Activated naive CD8-positive, alpha-beta T cell treated with anti-CD3 and anti-CD28 coated beads, Interleukin-2, amount 50 U/mL, for 24 hours (primary cell): ENCODE measurements around the gene LRIT1.

ENCODE experiments used
- ATAC-seq: fragments of 150-1000 bp; cut with Tn5 transposase; one replicate; pipeline ENCODE4 v1.10.0; 2021
- DNase-seq: peaks from one replicate; pipeline ENCODE4 v3.0.0; 2021
- H3K27ac Mint-ChIP-seq: one replicate; pipeline ENCODE4 v1.8.0; 2021; ENCODE audit warnings: mild to moderate bottlenecking, mixed read lengths
- H3K27me3 Mint-ChIP-seq: one replicate; pipeline ENCODE4 v1.8.0; 2021; ENCODE audit warnings: mixed read lengths
- H3K36me3 Mint-ChIP-seq: one replicate; pipeline ENCODE4 v1.8.0; 2021; ENCODE audit warnings: low read depth, mixed read lengths
- H3K4me1 Mint-ChIP-seq: one replicate; pipeline ENCODE4 v1.8.0; 2021; ENCODE audit warnings: mixed read lengths
- H3K4me3 Mint-ChIP-seq: one replicate; pipeline ENCODE4 v1.8.0; 2021; ENCODE audit warnings: mild to moderate bottlenecking, moderate library complexity, mixed read lengths
- H3K9me3 Mint-ChIP-seq: one replicate; pipeline ENCODE4 v1.8.0; 2021; ENCODE audit warnings: mixed read lengths

The LRIT1 gene

DNA sequence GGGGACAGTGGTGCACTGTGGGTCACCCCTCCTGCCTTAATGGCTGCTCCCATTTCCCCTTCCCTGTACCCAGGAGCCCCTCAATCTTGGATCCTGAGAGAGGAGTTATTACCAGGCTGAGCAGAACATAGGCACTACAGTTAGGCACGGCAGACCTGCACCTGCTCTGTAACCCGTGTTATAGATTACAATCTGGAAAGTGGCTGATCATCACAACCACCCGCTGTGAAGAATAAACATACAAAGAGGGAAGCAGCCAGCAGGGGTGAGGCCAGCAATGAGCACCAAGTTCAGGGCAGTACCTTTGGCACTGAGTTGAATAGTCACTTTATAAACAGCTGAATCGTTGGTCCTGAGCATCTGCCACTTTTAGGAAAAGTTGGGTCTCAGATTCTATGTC lies 45.3 kb downstream of the LRIT1 start:
- peaks cover 9% of the 10 kb centered on the region for H3K4me1 Mint-ChIP-seq
- peaks cover 33% of the 10 kb centered on the region for H3K27me3 Mint-ChIP-seq
- no peak overlapping the region for H3K4me3 Mint-ChIP-seq
- H3K36me3 Mint-ChIP-seq: no peaks in the 10 kb centered on the region
- ATAC-seq (no peak), DNase-seq (no peak)
- no peak overlapping the region for H3K27ac Mint-ChIP-seq
- no peaks in the 10 kb centered on the region for H3K9me3 Mint-ChIP-seq

DNA sequence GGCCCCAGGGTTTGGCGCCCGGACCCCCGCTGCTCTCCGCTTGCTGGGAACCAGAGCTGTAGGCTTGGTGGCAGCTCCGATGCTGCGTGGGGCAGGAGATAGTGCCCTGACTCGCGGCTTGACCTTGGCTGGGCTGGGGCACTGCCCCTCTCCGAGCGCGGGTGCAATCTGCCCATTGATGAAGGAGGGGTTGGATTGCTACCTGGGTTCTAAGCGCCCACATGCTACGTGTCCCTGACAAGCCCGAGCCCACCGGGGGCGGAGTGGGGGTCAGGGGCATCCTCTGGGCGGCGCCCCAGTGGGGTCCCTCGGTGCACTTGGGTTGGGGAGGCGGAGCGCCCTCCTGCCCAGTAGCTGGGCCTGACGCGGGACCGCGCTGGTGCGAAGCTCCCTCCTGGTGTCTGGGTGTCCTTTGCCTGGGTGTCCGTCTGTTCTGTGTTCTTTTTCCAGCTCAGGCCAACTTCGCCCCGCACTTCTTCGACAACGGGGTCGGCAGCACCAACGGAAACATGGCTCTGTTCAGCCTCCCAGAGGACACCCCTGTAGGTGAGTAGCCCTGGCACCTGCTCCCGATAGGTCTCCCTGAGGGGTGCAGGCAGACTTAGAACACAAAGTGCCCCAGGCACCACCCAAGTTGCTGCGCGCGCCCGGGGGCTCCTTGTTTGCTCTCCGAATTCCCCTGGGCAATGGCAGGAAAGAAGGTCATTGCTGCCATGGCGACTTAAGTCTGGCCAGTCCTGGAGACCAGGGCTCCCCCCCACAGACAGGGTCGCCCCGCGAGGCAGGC lies 46.1 kb downstream of the LRIT1 start:
- Mint-ChIP-seq H3K27me3 (peaks cover 33% of the 10 kb centered on the region), H3K36me3 (no peaks in the 10 kb centered on the region), H3K4me3 (peak overlapping the region; percentile 46), H3K4me1 (peaks cover 11% of the 10 kb centered on the region), H3K9me3 (no peaks in the 10 kb centered on the region), H3K27ac (no peak overlapping the region)
- DNase-seq (no peak), ATAC-seq (no peak)

DNA sequence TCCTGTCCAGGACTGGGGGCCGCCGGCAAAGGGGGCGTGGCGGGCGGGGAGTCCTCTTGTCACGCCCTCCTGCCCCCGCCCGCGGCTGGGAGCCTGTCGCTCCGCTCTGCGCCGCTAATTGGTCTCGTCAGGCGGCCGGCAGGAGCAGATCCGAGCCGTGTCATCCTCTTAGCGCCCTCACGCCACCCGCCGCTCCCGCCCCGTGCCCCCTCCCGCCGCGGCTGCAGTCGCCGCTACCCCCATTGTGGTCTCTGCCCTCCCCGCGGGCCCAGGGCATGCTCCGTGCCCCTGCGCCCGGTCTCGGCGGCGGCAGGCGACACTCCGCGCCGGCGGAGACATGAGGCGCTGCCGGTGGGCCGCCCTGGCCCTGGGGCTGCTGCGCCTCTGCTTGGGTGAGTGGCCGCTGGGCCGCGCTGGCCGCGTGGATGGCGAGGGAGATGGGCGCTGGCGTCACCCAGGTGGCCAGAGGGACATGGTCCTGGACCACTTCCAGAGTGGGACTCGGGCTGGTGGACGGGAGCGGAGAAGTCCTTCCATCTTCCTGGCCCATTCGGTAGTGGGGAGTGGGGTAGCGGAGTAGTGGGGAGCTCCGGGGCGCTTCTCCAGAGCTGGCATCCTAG lies 46.8 kb downstream of the LRIT1 start, which contains the start of gene CDHR1:
TSS of gene CDHR1 (plus strand) at position 114 of the 620 bp plus-strand sequence. CDS start at position 338, 224 bp downstream.
- DNase-seq (peak; percentile 52), ATAC-seq (peak; percentile 51)
- H3K9me3 Mint-ChIP-seq: no peaks in the 10 kb centered on the region
- peaks cover 11% of the 10 kb centered on the region for H3K4me1 Mint-ChIP-seq
- no peaks in the 10 kb centered on the region for H3K36me3 Mint-ChIP-seq
- H3K27ac Mint-ChIP-seq: no peak within 1 kb of the TSS
- H3K27me3 Mint-ChIP-seq: peaks cover 33% of the 10 kb centered on the region
- H3K4me3 Mint-ChIP-seq: peak within 1 kb of the TSS; percentile 46

DNA sequence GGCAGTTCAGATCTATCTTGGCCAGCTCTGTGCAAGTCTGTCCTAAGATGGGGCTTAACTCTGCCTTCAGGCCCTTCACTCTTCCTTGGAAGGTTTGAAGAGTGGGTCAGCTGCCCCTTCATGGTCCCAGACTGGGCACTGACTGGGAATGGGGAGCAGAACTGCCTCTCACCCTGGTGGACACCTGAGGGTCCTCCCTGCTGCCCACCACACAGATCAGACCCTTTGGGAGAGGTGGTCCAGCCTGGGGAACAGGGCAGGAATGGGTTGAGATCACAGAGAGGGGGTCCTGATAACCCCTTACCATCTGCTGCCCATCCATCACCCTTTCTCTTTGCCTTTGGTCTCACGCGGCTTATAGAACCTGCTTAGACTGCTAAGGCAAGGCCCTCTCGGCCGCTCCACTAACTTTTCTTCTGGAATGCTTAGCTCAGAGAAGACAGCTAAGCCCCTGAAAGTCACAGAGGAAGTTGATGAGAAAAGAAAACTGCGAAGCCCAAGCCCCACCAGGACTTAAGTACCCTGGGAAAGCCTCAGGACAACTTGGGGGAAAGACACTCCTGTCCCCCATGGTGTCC lies 47.4 kb downstream of the LRIT1 start:
- peak overlapping the region; percentile 32 for H3K4me3 Mint-ChIP-seq
- peaks cover 33% of the 10 kb centered on the region for H3K27me3 Mint-ChIP-seq

DNA sequence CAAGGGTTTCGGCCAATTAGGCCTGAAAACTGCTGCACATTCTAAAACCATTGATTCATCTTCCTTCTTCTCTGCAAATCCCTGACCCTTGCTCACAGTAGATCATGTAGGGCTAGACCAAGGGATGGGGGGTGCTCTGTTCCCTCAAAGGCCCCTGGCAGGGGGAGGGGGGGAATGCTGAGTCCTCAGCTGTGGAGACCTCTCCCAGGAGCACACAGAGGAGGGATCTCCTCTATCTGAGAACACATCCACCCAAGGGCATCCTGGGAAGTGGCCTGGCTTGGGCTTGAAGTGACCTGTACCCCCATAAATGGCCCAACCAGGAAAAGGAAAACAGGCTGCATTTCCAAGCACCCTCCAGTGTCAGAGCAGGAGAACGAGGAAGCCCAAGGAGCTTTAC lies 48.0 kb downstream of the LRIT1 start:
- H3K4me3 Mint-ChIP-seq: no peak overlapping the region
- ATAC-seq (no peak), DNase-seq (no peak)
- H3K9me3 Mint-ChIP-seq: no peaks in the 10 kb centered on the region
- peaks cover 11% of the 10 kb centered on the region for H3K4me1 Mint-ChIP-seq
- peaks cover 31% of the 10 kb centered on the region for H3K27me3 Mint-ChIP-seq
- no peak overlapping the region for H3K27ac Mint-ChIP-seq
- no peaks in the 10 kb centered on the region for H3K36me3 Mint-ChIP-seq

More for the DNA sequence above, 47.4 kb downstream of the LRIT1 start:
- Mint-ChIP-seq H3K36me3 (no peaks in the 10 kb centered on the region), H3K27ac (no peak overlapping the region), H3K9me3 (no peaks in the 10 kb centered on the region), H3K4me1 (peaks cover 11% of the 10 kb centered on the region)
- ATAC-seq: no peak
- DNase-seq: no peak

DNA sequence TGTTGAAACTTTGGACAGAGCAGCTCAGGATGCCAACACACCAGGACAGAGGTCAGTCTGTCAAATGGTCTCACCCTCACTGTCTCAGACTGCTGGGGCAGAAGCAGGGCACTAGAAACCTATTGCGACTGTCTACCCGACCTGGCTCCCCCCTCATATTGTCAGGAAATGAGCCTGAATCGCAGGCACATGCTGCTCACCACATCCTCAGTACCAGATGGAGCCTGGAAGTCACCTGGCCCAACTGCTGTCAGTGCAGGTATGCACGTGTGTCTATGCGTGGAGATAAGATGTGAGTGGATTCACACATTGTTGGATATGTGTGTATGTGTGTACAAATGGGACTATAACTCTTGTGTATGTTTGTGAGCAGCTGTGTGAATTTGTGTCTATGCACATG lies 50.2 kb downstream of the LRIT1 start:
- Mint-ChIP-seq H3K27ac (no peak overlapping the region), H3K4me1 (peaks cover 11% of the 10 kb centered on the region), H3K4me3 (no peak overlapping the region), H3K27me3 (peaks cover 19% of the 10 kb centered on the region), H3K9me3 (no peaks in the 10 kb centered on the region), H3K36me3 (no peaks in the 10 kb centered on the region)
- DNase-seq (no peak), ATAC-seq (no peak)

DNA sequence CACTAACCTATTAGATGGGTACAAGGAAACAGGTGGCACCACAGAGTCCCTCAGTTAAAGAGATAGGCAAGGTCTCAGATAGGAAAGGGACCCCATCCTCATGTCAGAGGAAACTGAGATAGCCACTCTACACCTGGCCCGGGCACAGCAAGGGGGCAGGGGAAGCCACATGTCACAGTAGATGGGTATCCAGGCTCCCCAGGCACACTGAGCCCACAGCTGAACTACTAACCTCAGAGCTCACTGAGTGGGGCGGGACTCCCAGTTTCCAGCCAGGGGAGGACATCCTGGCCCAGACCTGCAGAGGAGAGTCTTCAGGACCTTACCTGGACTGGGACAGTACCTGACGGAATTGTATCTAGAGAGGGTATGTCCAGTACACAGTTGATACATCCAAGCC lies 50.7 kb downstream of the LRIT1 start:
- Mint-ChIP-seq H3K4me1 (peaks cover 11% of the 10 kb centered on the region), H3K36me3 (no peaks in the 10 kb centered on the region), H3K27me3 (peaks cover 14% of the 10 kb centered on the region), H3K4me3 (no peak overlapping the region), H3K9me3 (no peaks in the 10 kb centered on the region), H3K27ac (no peak overlapping the region)
- DNase-seq: no peak
- ATAC-seq: no peak

DNA sequence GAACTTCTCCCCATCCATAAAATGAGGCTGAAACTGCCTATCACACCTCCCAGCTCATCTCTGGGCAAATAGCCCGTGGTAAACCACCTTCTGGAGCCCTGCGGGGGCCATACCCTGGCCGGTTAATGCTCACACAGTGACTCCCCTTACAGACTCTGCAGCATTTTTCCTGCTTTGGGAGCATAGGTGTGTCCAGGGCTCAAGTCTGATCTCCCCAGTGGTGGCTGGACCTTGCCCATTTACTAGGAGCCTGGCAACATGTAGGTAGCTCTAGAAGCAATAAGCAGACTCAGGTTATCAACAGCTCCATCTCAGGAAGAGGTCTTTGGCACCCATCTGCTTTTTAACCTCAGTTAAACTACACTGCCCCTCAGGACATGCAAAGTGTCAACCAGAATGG lies 52.5 kb downstream of the LRIT1 start:
- Mint-ChIP-seq H3K36me3 (no peaks in the 10 kb centered on the region), H3K4me3 (no peak overlapping the region), H3K4me1 (peaks cover 7% of the 10 kb centered on the region), H3K27me3 (peaks cover 8% of the 10 kb centered on the region), H3K9me3 (no peaks in the 10 kb centered on the region), H3K27ac (no peak overlapping the region)
- no peak for ATAC-seq
- no peak for DNase-seq

DNA sequence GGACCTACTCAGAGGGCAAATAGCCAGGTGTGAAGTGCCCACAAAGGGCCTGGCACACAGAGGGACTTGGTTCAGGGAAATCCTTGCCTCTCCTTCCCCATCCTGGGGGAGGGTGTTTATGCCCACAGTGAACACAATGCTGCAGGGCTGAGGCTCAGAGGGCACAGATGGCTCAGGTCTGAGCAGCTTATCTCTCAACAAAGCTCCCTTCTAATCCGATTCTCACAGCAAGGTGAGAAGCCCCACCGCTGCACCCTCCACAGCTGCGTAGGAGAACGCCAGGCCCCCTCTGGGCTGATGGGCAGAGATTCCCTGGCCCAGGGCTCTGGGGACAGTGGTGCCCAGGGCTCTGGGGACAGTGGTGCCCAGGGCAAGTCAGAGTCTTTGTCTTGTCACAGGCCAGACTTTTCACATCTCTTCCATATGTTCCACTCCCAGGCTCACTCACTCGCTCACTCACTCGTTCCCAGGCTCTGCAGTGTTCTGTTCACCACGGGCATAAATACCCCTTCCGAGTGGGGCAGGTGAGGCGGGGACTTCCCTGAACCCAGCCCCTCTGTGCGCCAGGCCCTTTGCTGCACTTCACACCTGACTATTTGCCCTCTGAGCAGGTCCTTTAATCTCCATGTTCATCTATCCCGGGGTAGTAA lies 55.7 kb downstream of the LRIT1 start:
- Mint-ChIP-seq H3K4me1 (no peaks in the 10 kb centered on the region), H3K36me3 (no peaks in the 10 kb centered on the region), H3K9me3 (no peaks in the 10 kb centered on the region), H3K27ac (no peak overlapping the region), H3K4me3 (no peak overlapping the region), H3K27me3 (no peaks in the 10 kb centered on the region)
- ATAC-seq (no peak), DNase-seq (no peak)

DNA sequence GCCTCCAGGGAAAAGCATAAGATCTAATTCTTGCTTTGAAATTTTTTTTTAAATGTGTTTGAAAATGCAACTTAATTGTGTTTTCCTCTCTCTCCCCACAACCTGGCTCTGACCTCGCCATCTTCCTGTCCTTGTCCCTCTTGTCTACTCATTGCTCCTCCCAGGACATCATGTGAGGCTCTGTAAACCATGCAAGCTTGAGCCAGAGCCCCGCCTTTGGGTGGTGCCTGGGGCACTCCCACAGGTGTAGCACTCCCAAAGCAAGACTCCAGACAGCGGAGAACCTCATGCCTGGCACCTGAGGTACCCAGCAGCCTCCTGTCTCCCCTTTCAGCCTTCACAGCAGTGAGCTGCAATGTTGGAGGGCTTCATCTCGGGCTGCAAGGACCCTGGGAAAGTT lies 56.8 kb downstream of the LRIT1 start:
- Mint-ChIP-seq H3K9me3 (no peaks in the 10 kb centered on the region), H3K4me1 (no peaks in the 10 kb centered on the region), H3K36me3 (no peaks in the 10 kb centered on the region), H3K27ac (no peak overlapping the region), H3K27me3 (no peaks in the 10 kb centered on the region), H3K4me3 (no peak overlapping the region)
- DNase-seq: no peak
- peak; percentile 31 for ATAC-seq

DNA sequence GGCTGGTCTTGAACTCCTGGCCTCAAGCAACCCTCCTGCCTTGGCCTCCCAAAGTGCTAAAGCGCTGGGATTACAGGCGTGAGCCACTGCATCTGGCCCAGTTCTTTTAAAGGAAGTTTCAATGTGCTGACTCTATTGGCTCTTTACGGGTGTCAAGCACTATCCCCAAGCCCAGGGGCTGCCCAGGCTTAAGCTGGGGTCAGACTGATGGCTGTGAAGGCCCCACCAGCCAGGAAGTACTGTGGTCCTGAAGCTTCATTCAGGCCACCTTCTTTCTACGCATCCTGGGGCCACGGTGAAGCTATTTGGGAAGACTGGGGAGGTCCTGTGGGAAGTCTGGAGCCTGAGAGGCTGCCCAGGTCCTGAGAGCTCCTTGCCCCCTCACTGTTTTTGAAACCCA lies 59.7 kb downstream of the LRIT1 start:
- Mint-ChIP-seq H3K36me3 (no peaks in the 10 kb centered on the region), H3K4me1 (peaks cover 4% of the 10 kb centered on the region), H3K9me3 (no peaks in the 10 kb centered on the region), H3K27me3 (no peaks in the 10 kb centered on the region), H3K27ac (no peak overlapping the region), H3K4me3 (no peak overlapping the region)
- DNase-seq (no peak), ATAC-seq (no peak)
